IPS-NIHi7 (cell line): ENCODE data around the gene PASK.

ENCODE experiments used
- DNase-seq: peaks from one replicate; pipeline ENCODE4 v3.0.0; 2012; ENCODE audit warnings: mixed read lengths; ENCODE audit errors: extremely low spot score

The PASK gene

DNA sequence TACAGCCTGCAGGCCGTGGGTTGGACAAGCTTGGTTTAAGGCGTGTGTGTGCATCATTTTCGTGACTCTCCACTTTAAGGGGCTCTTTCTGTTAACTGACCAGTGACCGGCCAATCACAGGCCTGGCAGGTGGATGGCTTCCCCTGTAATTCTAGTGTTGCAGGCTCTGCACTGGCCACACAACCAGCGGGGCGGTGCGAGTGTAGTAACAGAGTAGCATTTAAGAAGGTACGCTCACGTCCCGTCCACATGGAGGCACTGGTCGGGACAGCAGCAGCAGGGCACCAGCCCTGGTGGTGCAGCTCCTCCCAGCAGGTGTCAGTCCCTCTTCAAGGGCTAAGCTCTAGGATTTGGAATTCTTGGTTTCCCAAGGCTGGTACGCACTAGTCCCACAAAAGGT, 31.2 kb upstream of the PASK start:
- DNase-seq = peak; percentile 90

DNA sequence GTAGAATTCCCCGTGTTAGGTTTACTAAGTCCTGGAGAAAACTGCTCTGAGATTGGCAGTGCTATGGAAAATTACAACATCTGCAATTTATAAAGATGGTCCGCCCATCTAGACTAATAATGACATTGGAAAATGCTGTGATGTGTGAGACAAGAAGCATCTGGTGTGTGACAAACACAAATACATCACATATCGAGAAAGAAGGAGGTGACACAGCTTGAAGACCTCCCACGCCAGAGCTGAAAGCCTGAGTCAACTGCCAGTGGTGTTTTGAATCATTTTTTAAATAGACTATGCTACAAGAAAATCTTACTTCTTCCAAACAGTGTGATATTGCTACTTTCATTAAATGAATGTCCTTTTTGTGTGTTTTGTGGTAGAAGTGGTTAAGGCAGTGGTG, 30.6 kb upstream of the PASK start:
- no peak for DNase-seq

GRCh38 chr2:241178961-241179360, 29.7 kb upstream of the PASK start:
- DNase-seq = no peak

GRCh38 chr2:241177526-241178334, 28.5 kb upstream of the PASK start:
- no peak for DNase-seq

GRCh38 chr2:241173557-241173956, 24.3 kb upstream of the PASK start:
- no peak for DNase-seq

GRCh38 chr2:241168366-241168765, 19.1 kb upstream of the PASK start:
- DNase-seq = no peak

- DNase-seq = no peak
Observed at GRCh38 chr2:241163601-241164118, 14.4 kb upstream of the PASK start.

GRCh38 chr2:241161646-241162281, 12.5 kb upstream of the PASK start:
- no peak for DNase-seq

GRCh38 chr2:241160318-241160717, 11.0 kb upstream of the PASK start:
- no peak for DNase-seq

- no peak for DNase-seq
Observed at GRCh38 chr2:241159116-241159515, 9.8 kb upstream of the PASK start.

DNA sequence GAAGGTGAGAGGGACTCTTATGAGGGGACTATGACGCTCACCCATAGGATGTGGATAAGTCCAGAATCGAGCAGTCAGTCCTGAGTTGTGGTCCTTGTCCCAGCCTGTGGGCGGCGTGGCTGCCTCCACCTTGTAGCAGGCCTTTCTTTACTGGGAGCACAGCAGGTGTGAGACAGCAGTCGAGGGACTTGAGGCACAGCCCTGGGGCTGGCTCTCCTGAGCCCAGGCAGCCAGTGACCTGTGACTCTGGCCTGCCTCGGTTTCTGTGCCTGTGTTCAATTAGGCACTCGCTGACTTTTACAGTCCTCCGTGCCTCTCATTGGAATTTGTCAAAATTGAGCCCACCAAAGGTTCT, 9.3 kb upstream of the PASK start:
- DNase-seq = no peak

GRCh38 chr2:241157841-241158545, 8.7 kb upstream of the PASK start:
- DNase-seq = no peak

- DNase-seq = peak; percentile 37
Observed at GRCh38 chr2:241156971-241157441, 7.7 kb upstream of the PASK start.

GRCh38 chr2:241155936-241156335, 6.7 kb upstream of the PASK start:
- DNase-seq = no peak

GRCh38 chr2:241154915-241155314, 5.6 kb upstream of the PASK start:
- DNase-seq = no peak

DNA sequence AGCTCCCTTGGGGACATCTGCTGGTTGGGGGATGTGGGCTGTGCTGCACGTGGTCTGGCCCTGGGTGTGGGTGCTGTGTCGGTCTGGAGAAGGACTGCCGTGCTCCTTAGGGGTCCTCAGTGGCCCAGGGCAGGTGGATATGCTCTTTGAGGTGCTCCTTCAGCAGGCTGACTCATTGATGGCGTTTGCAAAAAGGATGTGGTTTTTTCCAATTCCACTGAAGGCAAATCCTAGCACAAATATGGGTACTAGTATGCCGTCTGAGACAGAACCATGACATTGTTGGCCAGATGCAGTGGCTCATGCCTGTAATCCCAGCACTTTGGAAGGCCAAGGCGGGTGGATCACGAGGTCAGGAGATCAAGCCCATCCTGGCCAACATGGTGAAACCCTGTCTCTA, 4.3 kb upstream of the PASK start:
- no peak for DNase-seq

- no peak for DNase-seq
Observed at GRCh38 chr2:241151934-241152660, 2.8 kb upstream of the PASK start.

GRCh38 chr2:241150660-241151530, 1.6 kb upstream of the PASK start:
- no peak for DNase-seq

DNA sequence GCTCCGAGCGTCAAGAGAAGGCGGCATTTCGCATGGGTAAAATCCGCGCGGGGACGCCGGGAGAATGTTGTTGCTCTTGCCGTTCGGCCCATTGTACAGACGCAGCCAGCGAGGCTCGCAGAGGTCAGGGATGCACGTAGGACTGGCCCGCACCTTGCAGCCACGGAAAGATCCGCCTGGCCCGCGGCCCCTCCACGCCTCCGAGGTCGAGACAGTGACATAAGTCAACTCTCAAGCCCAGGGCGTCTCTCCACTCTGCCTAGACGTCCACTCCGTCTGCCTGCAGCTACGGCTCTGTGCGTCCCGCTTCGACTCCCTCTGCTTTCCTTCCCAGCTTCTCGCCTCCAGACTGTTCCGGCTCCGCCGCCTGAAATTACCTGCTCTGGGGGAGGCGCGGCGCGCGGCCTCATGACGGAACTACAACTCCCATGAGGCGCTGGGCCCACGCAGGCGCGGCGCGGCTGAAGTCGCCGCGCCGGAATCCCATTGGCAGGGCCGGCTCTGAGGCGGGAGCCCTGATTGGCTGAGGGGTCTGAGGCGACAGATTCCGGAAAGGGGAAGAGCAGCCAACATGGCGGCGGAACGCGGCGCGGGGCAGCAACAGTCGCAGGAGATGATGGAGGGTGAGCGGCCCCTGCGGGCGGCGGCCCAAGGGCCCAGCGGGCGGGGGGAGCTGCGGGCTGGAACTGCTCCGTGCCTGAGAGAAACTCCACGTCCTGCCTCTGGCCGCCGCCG, 820 bp upstream of the PASK start, which contains the start of gene PPP1R7:
PPP1R7 (plus strand) TSS at position 543 of the 735 bp plus-strand sequence; CDS start at position 572, 29 bp downstream.
- peak; percentile 99 for DNase-seq

GRCh38 chr2:241149675-241149924, 328 bp upstream of the PASK start:
- no peak for DNase-seq
